ENCODE measurements around the gene SPTBN5. TPM values are rescaled to one million over a fixed set of nuclear protein-coding genes. Genes with fewer than 3 reads are reported as not detected.

The SPTBN5 gene
- total RNA-seq, 1 donor from 2014 or later: 2.1 TPM

- intact Hi-C loops (cut with DNase I): no loop called here
- ATAC-seq: peak; percentile 38 to 70
- Histone ChIP-seq H3K4me1 (peaks cover 98% of the 10 kb centered on the region), H3K4me3 (no peak overlapping the region), H3K27ac (peak overlapping the region; percentile 77), H3K9me3 (no peaks in the 10 kb centered on the region), H3K36me3 (no peaks in the 10 kb centered on the region), H3K27me3 (ENCODE audit: low read depth) (no peaks in the 10 kb centered on the region)
- peak; percentile 78 for DNase-seq
- TF ChIP-seq, protein P1, sequence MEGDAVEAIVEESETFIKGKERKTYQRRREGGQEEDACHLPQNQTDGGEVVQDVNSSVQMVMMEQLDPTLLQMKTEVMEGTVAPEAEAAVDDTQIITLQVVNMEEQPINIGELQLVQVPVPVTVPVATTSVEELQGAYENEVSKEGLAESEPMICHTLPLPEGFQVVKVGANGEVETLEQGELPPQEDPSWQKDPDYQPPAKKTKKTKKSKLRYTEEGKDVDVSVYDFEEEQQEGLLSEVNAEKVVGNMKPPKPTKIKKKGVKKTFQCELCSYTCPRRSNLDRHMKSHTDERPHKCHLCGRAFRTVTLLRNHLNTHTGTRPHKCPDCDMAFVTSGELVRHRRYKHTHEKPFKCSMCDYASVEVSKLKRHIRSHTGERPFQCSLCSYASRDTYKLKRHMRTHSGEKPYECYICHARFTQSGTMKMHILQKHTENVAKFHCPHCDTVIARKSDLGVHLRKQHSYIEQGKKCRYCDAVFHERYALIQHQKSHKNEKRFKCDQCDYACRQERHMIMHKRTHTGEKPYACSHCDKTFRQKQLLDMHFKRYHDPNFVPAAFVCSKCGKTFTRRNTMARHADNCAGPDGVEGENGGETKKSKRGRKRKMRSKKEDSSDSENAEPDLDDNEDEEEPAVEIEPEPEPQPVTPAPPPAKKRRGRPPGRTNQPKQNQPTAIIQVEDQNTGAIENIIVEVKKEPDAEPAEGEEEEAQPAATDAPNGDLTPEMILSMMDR (IDR thresholded peaks at IDR 0.05): peak; percentile 24
These were observed 36.5 kb upstream of the SPTBN5 start for GRCh38 chr15:41930221-41930866.

DNA sequence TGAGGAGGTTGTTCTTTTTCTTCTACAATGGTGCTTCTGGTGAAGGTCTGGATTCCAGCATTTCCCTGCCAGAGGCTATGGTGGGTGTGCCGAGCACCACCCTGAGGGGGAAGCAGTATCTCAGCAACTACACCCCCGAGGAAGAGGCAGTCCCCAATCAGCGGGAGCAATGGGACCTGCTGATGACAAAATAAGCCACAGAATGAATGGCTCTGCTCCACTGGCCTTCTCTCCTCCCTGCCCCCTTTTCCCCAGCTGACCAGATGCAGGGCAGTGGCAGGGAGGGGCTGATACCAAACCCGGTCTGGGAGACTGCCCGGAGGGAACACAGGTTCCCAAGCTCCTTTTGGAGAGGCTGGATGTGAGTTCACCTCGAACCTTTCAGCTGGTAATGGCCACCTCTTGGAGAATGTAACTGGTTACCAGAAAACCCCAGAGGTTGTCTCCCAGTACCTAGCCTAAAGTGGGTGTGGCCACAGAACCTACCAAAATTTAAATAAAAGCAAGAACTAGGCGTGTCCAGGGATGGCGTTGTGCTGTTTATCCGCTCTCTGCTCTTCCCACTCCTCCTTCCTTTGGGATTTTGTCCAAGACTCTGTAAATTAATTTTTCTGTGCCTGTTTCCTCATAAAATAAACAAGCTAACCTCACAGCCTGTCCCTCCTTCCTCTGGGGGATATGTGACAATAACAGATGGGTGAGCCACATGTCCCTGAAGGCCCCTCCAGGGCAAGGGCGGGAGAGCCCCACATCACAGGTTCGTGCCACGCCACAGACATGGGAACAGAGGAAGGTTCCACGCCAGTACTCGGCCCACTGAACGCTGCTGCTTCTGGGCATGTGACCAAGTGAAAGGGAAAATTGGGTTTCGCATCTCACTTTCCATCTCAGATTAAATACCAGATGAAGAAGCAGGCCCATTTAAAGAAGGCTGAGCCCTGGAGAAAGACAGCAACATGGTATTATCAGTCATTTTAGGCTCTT, 35.1 kb upstream of the SPTBN5 start:
- peaks cover 94% of the 10 kb centered on the region for H3K4me1 ChIP-seq
- H3K4me3 ChIP-seq: no peak overlapping the region
- H3K9me3 ChIP-seq: no peaks in the 10 kb centered on the region
- peaks cover 10% of the 10 kb centered on the region for H3K36me3 ChIP-seq
- TF ChIP-seq, protein P1 (IDR thresholded peaks at IDR 0.05): no peak
- intact Hi-C loops (cut with DNase I): no loop called here
- H3K27ac ChIP-seq: peak overlapping the region; percentile 77
- DNase-seq: peak; percentile 65
- no peaks in the 10 kb centered on the region for H3K27me3 ChIP-seq (ENCODE audit: low read depth)
- peak; percentile 33 to 50 for ATAC-seq

DNA sequence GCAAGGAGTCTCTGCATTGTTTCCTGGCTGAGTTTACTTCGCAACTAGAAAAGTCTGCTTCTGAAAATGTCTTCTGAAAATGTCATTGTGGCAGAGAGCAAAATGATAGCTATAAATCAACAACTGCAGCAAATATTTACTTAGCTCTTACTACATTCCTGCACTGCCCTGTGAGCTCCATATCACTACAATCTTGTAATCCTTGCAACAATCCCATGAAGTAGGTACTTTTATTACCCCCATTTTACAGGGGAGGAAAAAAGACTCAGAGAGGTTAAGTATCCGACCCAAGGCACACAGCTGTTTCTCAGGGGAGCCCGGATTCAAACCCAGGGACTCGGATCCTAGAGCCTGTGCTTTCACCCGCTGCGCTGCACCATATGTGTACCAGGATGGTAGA, 34.2 kb upstream of the SPTBN5 start:
- Histone ChIP-seq H3K9me3 (no peaks in the 10 kb centered on the region), H3K4me3 (no peak overlapping the region), H3K27ac (peak overlapping the region; percentile 77), H3K36me3 (peaks cover 15% of the 10 kb centered on the region), H3K4me1 (peaks cover 90% of the 10 kb centered on the region), H3K27me3 (ENCODE audit: low read depth) (no peaks in the 10 kb centered on the region)
- intact Hi-C loops (cut with DNase I): no loop called here
- ATAC-seq (peak; percentile 67 to 85), DNase-seq (no peak)
- TF ChIP-seq, protein P1 (IDR thresholded peaks at IDR 0.05): no peak

DNA sequence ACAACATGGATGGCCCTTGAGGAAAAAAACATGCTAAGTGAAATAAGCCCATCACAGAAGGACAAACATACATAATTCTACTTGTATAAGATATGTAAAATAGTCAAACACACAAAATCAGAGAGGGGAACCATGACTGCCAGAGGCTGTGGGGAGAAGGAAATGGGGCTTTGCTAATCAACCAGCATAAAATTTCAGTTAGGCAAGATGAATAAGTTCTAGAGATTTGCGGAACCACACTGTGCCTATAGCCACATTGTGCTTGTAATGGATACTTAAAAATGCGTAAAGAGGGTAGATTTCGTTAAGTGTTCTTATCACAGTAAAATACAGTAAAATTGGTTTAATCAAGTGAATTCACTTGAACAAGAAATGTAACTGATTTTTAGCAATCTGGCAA, 33.7 kb upstream of the SPTBN5 start:
- intact Hi-C loops (cut with DNase I): no loop called here
- H3K36me3 ChIP-seq: peaks cover 15% of the 10 kb centered on the region
- ATAC-seq (peak in 1 of 2 donors; percentile 28), DNase-seq (no peak)
- H3K4me3 ChIP-seq: no peak overlapping the region
- peaks cover 84% of the 10 kb centered on the region for H3K4me1 ChIP-seq
- TF ChIP-seq, protein P1 (IDR thresholded peaks at IDR 0.05): no peak
- no peaks in the 10 kb centered on the region for H3K9me3 ChIP-seq
- H3K27ac ChIP-seq: peak overlapping the region; percentile 77
- no peaks in the 10 kb centered on the region for H3K27me3 ChIP-seq (ENCODE audit: low read depth)

DNA sequence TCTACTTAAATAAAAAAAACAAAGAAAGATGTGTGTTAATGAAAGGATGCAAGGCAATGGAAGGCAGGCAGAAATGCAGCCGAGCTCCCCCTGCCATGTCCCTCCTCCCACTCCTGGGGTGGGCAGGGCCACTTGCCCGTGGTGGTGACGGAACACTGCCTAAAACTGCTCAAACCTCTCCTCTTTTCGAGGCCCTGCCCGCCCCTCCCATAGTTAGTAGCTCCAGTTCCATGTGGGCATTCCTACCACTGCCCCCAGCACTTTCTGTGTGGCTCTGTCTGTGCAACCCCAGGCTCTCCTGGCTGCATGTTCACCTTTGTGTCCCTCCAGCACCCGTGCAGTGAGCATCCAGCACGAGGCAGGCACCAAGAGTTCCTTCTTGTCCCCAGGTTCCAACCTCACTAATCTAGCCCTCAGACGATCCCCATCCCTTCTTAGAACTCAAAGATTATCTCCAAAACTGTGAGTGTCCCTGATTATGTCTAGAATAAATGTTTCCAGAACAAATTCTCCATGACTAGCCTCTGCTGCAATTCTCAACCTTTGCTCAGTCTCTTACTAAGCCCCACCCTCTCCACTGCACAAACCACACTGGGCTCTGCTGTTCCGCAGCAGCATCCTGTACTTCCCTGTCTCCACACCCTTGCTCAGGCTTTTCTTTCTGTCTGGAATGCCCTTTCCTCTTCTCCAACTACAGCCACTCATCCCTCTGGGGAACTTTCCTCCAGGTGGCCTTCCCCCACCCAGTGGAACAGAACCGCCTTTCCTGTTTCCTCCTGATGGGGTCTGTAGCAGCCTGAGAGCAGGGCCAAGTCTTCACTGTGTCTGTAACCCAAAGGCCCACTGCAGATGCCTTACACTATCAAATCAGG, 32.6 kb upstream of the SPTBN5 start:
- H3K27ac ChIP-seq: peak overlapping the region; percentile 53
- peaks cover 85% of the 10 kb centered on the region for H3K4me1 ChIP-seq
- DNase-seq (no peak), ATAC-seq (peak; percentile 36 to 68)
- H3K36me3 ChIP-seq: peaks cover 15% of the 10 kb centered on the region
- H3K27me3 ChIP-seq (ENCODE audit: low read depth): no peaks in the 10 kb centered on the region
- no peaks in the 10 kb centered on the region for H3K9me3 ChIP-seq
- no peak overlapping the region for H3K4me3 ChIP-seq
- intact Hi-C loops (cut with DNase I): no loop called here
- TF ChIP-seq, protein P1 (IDR thresholded peaks at IDR 0.05): no peak

Measured in lower lobe of right lung (tissue), 2 donors.